T follicular helper cell (primary cell): ENCODE results near the gene ROBO1.
"Not testable (repeated sequence)": the region's sequence is repeated elsewhere in the genome, so short reads cannot be mapped to it uniquely, and the experiment has no call there.

Experiments
- DNase-seq: peaks from one replicate; pipeline ENCODE4 v3.0.0-alpha.2; 2020; ENCODE audit warnings: low read depth

Gene ROBO1

GRCh38 chr3:79314544-79314943, 453.3 kb downstream of the ROBO1 start:
- DNase-seq = no peak

- DNase-seq = no peak
These were observed 457.8 kb downstream of the ROBO1 start for GRCh38 chr3:79310016-79310415.

- DNase-seq = no peak
These were observed 460.7 kb downstream of the ROBO1 start for GRCh38 chr3:79306934-79307570.

- not testable (repeated sequence) for DNase-seq
These were observed 467.7 kb downstream of the ROBO1 start for GRCh38 chr3:79299949-79300635.

- no peak for DNase-seq
These were observed 470.4 kb downstream of the ROBO1 start for GRCh38 chr3:79297245-79297960.

- DNase-seq = no peak
These were observed 480.9 kb downstream of the ROBO1 start for GRCh38 chr3:79286882-79287281.

- DNase-seq = no peak
These were observed 481.9 kb downstream of the ROBO1 start for GRCh38 chr3:79285871-79286270.

GRCh38 chr3:79285380-79285779, 482.4 kb downstream of the ROBO1 start:
- DNase-seq = no peak

- no peak for DNase-seq
These were observed 483.0 kb downstream of the ROBO1 start for GRCh38 chr3:79284781-79285180.

GRCh38 chr3:79278681-79279080, 489.1 kb downstream of the ROBO1 start:
- DNase-seq = no peak

- DNase-seq = no peak
These were observed 499.4 kb downstream of the ROBO1 start for GRCh38 chr3:79268422-79268821.

GRCh38 chr3:79264892-79265291, 502.9 kb downstream of the ROBO1 start:
- DNase-seq = no peak

- DNase-seq = no peak
These were observed 504.4 kb downstream of the ROBO1 start for GRCh38 chr3:79263423-79263822.

GRCh38 chr3:79258479-79258878, 509.3 kb downstream of the ROBO1 start:
- DNase-seq = no peak

GRCh38 chr3:79257791-79258190, 510.0 kb downstream of the ROBO1 start:
- no peak for DNase-seq

GRCh38 chr3:79255702-79256101, 512.1 kb downstream of the ROBO1 start:
- DNase-seq = no peak

- DNase-seq = no peak
These were observed 512.5 kb downstream of the ROBO1 start for GRCh38 chr3:79255292-79255691.

- DNase-seq = no peak
These were observed 514.1 kb downstream of the ROBO1 start for GRCh38 chr3:79253704-79254103.

GRCh38 chr3:79253271-79253670, 514.5 kb downstream of the ROBO1 start:
- DNase-seq = no peak

GRCh38 chr3:79250746-79251145, 517.1 kb downstream of the ROBO1 start:
- DNase-seq = no peak

- DNase-seq = no peak
These were observed 518.1 kb downstream of the ROBO1 start for GRCh38 chr3:79249701-79250100.

- DNase-seq = no peak
These were observed 520.1 kb downstream of the ROBO1 start for GRCh38 chr3:79247725-79248043.
